ENCODE data around the gene SH3RF1.

DNA sequence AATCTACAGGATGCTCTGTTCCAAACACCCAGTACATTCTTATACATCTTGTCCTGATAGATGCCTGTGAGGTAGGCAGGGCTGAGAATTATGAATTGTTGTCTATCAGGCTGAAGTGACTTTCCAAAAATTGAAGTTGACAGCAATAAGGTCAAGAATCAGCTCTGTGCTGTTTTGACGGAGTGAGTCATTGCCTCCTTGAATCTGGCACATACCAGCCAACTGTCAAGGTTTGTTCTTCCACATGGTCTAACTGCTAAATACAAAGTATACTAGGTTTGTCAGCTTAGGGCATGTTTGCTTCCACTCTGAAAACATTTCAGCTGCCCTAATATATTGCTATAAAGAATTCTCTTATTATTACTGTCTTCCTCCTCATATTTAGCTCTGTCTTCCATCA is 32.3 kb downstream of the SH3RF1 start:
- TF ChIP-seq, protein P1, sequence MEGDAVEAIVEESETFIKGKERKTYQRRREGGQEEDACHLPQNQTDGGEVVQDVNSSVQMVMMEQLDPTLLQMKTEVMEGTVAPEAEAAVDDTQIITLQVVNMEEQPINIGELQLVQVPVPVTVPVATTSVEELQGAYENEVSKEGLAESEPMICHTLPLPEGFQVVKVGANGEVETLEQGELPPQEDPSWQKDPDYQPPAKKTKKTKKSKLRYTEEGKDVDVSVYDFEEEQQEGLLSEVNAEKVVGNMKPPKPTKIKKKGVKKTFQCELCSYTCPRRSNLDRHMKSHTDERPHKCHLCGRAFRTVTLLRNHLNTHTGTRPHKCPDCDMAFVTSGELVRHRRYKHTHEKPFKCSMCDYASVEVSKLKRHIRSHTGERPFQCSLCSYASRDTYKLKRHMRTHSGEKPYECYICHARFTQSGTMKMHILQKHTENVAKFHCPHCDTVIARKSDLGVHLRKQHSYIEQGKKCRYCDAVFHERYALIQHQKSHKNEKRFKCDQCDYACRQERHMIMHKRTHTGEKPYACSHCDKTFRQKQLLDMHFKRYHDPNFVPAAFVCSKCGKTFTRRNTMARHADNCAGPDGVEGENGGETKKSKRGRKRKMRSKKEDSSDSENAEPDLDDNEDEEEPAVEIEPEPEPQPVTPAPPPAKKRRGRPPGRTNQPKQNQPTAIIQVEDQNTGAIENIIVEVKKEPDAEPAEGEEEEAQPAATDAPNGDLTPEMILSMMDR (IDR thresholded peaks at IDR 0.05), result no peak
- TF ChIP-seq POLR2A (IDR thresholded peaks at IDR 0.05), result no peak
